GM19240 (cell line): ENCODE data around the gene MBD3.

Source experiments
- DNase-seq: peaks from one replicate; pipeline ENCODE4 v3.0.0; 2011; ENCODE audit warnings: low spot score; ENCODE audit not compliant: insufficient read length

MBD3 gene

DNA sequence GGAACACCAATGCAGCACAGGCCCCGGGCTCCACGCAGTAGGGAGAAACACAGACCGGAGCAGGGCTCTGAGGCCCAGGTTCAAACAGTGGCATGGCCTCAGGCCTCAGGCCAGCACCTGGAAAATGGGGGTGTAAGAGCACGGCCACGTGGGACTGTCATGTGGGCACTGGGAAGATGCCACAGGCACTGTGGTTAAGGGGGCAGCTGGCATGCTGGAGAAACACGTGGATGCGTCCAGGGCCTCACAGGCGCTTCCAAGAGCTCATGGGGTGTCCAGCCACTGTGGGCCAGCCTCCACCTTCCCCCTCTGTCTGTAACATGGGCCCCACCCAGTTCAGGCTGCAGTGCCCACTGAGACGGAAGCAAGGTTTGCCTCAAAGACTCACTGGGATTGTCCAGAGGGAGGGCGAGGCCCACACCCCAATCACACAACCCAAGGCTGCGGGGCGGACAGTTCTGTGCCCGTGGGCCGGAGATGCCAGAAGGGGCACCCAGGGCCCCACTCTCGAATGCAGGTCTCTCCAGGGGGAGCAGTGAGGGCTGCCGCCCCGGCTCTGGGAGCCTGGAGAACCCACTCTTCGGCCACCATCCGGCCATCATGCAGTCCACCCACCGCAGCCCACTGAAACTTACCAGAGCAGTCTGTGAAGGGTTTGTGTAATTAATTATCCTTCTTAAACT, 6.3 kb upstream of the MBD3 start:
- DNase-seq = no peak

DNA sequence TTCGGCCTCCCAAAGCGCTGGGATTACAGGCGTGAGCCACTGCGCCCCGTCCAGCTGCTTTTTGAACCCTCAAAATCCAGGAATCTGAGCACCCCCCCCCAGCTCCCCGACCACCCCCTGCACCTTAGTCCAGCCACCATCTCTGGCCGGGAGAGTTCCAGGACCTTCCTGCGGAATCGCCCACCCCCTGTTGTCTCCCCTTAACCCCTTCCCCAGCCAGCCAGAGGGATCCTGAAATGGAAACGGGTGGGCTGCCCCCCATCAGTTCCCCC, 772 bp upstream of the MBD3 start:
- DNase-seq = no peak

DNA sequence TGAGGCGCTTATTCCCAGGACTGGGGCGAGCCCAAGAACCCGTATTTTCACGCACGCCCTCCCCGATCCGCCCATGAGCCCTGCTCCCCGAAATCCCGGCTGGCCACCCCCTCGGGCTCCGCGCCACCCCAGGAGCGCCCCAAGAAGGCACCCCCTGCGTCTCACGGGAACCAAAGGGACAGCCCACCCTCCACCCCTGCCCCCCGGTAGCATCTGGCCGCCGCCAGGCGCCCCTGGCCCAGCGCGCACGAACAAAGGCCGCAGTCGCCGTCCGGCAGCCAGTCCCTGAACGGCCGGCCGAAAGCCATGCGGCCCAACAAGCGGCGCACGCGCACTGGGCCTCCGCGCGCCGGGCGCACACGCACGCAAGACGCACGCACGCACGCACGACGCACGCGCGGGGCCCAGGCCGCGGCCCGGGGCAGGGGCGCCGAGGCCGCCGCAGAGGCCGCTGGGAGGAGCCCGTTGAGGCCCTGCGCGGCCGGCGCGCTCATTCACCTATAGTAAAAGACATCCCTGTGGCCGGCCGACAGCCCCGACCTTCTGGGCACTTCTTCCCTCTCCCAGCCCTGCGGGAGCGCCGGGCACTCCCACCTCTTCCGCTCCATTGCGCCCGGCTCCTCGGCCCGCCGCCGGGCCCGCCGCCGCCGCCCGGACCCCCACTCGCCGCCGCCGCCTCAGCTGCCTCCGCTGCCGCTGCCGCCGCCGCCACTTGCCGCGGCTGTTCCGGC, 476 bp downstream of the MBD3 start:
- peak; percentile 98 for DNase-seq

DNA sequence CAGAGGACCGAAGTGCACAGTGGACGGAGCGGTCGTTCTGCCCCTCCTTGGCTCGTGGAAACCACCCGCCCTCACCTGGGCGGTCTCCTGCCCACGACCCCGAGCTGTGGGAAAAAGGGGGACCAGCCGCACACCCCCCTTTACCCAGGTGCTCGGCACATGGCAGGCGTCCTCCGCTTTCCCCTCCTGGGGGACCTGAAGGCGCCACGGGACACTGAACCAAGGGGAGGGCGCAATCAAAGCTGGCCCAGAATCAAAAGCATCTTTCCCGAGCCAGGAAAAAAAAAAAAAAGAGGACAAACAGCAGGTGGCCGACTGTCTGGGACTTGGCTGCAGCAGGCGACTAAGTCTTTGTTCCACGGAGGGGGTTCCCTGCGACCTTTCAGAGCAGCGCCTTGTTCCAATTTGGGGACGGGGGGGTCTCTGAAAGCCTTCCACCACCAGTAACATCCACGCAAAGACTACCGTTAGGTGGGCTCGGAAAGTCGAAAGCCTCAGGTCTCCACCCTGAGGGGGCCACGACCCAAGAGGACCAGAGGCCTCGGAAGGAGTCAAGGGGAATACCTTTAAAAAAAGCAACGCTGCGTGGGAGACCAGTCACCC, 1.1 kb downstream of the MBD3 start:
- DNase-seq = no peak

DNA sequence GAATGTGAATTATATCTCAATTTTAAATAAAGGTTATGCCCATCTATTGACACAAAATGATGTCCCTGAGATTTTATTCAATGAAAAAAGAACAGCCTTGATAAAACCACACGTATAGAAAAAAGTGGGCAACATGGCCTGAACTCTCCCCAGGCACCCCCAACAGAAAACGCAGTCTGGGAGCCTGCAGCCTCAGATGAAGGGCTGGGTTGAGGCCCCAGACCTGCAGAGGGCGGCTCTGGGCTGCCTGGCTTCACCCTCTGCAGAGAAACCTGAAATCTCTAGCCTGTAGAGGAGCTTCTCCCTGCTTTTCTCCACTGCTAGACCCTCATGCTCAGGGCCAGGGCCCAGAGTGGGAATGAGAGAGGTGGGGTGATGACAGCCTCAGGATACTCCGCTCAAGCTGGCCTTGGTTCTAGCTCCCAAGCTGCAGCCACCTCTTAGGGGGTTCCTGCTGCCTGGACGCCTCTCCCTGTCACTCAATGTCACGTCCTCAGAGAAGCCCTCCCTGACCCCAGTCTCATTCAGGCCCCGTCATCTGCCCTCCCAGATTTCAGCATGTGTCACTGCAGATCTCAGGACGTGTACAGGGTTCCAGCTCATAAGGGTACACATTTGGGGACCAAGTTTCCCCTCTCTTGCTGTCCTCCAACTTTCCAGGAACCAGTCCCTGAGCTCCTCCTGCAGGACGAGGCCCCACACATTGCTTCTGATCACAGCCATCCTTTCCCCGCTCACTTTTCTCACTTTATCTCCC, 1.8 kb downstream of the MBD3 start:
- DNase-seq = no peak

DNA sequence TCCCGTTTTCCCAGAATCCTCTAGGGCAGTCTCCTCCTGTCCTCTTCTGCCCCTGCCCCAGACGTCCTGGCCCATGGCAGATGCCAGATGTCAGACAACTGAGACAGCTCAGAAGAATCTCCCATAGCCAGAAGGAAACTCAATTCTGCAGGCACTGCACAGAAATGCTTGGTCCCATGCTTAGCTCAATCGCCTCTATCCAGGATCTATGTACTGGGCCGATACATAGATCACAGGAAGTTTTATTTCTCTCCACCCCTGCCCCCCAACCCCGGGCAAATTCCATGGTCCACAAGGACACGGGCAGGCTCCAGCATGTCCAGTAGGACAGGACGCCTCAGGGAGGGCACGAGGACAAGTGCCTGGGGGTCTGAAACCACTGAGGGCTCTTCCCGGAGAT, 4.8 kb downstream of the MBD3 start:
- DNase-seq = no peak

DNA sequence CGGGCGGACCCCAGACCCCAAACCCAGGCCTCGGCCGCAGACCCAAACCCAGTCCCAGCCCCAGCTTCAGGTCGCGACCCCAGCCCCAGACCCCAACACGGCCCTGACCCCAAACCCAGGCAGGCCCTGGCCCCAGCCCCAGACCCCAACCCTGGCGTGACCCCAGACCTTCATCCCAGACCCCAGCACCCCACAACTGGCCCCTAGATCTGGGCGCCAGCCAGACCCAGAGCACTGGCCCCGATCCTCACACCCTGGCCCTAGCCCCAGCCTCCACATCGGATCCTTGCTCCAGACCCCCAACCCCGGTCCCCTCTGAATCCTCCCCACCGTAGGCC, 7.5 kb downstream of the MBD3 start:
- DNase-seq = no peak

DNA sequence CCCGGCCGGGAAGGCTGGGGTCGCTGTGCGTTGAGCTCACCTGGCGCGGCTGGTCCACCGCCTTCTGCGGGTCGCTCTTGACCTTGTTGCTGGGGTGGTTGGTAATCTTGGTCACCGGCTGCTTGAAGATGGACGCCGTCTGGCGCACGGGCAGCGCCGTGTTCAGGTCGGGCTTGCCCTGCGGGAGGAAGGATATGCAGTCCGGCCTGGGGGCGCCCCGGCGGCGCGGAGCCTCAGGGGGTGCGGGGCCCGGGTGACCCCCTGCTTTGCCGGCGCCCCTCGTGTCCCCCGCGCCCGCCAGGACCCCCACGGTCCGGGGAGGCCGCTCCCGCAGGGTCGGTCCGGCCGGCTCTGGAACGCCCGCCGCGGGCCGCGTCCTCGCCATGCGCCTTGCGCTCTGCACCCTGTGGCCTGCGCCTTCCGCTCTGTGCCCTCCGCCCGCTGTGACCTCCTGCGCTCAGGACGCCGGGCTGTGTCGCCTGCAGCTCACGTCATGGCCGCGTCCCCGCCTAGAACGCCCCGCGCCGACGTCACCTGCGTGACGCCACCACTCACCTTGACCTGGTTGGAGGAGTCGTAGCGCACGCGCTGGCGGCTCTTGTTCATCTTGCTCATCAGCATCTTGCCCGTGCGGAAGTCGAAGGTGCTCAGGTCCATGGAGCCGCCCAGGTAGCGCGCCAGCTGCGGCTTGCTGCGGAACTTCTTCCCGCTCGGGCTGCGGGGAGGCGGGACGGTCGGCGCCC, 8.0 kb downstream of the MBD3 start:
- no peak for DNase-seq

DNA sequence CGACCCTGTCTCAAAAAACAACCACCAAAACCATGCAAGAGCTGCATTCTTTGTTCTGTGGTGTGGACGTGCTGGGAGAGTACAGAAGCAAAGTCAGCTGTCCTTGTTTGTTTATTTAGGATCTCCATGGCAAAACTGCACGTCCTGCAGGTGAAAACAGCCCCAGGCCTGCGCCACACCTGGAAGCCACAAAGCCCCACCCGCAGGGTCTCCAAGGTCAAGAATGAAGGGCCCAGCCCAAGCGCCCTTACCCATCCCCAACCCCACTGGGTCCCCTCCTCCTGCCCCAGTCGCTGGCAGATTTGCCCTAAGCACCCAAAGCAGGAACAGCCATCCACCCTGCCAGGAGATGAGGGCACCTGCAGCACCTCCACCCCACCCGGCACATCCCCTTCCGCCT, 10.5 kb downstream of the MBD3 start:
- DNase-seq = no peak

DNA sequence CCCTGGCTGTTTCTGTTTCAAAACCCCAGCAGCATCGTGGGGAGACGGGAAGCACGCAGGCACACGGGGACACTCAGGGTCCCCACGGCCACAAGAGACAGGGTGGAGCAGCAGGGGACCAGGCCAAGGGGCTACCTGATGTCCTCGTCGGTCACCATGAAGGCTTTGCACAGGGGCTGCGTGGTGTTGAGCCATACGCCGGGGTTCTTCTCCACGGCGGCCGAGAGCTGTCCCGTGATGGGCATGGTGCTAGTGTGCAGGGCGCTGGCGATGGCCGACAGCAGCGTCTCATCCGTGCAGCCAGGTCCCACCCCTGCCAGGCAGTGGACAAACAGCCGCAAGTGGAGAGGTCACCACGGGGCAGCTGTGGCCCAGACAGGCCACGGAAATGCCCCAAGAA, 11.7 kb downstream of the MBD3 start:
- no peak for DNase-seq

DNA sequence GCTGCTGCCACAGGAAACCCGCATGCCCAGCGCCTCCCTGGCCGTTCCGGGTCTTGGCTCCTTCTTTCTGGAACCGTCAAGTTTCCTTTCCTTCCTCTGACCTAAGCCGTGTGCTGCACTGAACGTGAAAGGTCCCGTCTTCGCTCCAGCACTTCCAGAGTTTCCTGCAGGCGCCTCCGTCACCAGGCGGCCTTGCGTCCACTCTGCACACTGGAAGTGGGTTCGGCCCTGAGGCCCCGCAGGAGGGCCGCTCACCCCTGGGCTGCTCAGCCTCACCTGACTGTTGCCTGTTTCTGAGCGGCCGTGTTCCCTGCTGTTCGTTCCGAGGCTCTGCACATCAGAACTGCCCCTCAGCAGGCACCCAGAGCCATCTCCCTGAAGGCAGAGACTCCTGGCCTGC, 12.3 kb downstream of the MBD3 start:
- no peak for DNase-seq

DNA sequence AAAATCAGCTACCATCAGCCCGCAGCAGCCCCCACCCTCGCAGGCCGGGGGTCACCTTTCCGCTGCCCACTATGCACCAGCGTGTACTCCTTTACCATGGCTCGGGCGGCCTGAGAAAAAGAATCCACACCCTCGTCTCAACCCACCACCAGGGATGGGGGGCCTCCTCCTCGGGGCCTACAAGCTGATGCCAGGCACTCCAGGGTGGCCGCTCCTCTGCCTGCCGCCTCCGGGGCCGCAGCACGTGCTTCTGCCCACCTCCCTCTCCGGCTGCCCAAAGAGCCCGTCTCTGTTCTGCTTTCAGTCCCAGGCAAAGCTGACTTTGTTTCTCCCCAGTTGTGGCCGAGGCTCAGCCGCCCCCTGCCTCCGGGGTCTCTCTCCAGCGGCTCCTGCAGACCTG, 13.4 kb downstream of the MBD3 start:
- DNase-seq = no peak

DNA sequence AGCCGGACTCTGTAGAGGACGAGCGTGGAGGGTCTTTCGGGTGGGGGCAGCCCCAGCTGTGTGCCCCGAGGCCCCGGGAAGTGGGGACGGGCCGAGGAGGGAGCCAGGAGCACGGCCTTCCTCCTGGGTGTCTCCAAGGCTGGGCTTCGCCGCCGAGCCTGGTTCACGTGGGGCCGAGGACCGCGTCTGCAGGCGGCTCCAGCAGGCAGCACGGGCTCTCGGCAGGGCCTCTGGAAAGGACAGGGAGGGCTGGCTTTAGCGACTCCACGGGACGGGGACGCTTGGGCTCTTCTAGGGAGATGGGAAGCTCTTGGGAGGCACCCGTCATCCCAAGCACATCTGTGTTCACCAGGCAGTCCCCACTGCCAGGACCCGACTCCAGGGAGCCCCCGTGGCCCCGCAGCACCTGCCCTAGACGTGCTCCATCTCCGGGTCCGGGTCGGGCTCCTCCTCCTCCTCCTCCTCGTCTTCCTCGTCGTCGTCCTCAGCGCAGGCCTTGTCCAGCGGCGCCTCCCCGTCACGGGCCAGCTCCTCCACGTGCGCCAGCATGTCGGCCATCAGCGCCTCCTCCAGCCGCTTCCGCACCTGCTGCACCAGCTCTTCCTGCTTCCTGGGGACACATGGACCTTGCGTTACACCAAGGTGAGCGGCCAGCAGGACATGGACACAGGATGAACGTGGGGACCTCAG, 14.6 kb downstream of the MBD3 start:
- DNase-seq = no peak

DNA sequence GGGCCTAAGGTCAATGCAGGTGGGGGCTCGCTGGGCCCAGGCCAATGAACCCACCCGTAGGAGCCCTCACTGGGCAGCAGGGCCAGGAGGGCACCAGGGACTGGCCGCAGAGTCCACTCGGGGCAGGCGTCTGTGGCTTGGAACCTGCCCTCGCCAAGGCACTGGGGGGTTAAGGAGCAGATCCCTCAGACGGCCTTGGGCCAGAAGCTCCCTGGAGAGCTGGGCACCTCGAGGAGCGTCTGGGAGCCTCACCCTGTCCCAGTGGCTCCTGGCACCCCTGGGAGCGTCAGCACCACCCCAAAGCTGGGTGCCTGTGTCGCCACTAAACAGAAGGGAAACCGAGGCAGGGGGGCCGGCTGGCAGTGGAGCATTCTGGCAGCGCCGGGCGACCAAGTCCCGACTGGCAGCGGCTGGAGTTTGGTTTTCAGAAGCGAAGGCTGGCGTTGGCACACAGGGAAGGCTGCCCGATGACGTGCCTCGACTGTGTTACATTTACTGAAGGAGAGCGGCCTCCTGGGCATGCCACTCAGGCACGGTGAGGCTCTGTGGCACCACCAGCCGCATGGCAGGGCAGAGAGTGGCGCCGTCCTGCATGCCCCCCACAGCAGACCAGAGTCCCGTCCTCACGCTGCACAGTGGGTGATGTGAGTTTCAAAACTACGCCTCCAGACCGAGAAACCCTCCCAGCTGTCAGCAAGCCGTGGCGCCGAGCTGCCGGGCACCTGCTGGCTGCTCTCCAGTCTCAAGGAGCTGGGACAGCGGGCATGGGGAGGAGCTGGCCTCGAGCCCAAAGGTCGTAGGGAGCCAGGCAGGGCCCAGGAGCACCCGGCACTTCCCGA, 15.4 kb downstream of the MBD3 start:
- DNase-seq = no peak

DNA sequence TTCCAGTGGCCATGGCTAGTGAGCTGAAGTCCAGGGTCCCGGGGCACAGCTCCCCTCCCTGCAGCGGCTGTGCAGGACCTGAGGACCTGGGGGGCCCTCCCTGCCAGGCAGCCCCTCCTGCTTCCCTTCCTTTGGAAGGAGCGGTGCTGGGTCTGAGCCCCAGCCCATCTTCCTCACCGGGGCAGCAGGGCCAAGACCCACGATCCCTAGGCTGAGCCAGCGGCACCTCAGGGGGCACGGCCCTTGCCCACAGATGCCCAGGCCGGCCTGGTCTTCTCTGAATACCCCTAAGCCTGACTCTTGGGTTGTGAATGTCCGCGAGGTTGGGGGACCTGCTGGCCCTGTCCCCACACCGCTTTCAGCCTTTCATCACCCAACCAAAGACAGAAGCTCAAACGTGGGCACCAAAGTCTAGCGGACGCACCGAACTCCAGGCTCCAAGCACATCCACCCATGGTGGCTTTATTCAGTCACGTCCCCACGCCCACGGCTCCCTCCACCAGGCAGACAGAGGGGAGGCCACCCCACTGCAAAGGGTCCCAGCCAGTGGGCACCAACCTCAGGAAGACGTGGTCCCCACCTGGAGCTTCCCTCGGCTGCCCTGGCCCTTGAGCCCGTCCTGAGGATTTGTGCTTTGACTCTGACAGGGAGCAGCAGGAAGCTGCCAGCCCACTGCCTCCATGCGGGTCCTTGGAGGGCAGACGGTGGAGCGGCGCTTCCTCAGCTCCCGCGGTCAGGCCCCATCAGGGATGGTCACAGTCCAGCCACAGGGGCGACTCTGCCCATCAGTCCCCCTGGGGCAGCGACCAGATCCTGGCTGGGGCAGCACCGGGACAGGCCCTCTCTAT, 16.2 kb downstream of the MBD3 start:
- DNase-seq = no peak

DNA sequence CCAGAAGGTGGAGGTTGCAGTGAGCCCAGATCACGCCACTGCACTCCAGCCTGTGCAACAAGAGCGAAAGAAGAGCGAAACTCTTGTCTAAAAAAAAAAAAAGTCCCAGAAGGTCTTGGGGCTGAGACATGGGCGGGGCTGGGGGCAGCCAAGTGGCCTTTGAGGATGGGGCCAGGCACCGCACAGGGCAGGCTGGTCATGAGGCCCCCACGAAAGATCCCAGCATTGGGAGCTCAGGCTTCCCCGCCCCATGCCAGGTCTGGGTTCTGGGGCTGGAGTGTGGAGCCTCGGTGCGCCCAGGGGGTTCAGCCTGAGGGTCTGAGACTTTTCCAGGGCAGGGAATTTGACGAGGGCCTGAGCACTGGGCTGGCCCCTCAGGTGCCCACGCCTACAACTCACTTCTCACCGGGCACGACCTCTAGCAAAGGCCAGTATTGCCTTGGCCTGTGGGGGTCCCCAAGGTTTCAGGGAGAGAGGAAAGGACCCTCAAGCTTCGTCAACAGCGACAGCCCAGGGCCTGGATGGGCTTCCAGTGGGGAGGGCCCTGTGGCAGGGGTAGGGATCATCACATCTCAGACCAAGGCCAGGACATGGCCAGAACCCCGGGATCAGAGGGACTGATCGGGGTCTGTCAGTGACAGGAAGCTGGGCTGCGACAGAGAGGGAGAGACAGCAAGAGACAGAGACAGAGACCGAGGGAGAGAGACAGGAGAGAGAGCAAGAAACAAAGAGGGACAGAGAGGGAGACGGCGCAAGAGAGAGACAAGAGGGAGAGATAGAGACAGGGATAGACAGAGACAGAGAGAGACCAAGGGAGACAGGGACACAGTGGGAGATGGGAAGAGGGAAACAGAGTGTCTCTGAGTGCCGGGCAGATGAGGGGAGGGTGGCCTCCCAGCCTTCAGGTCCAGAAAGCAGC, 17.1 kb downstream of the MBD3 start:
- no peak for DNase-seq

DNA sequence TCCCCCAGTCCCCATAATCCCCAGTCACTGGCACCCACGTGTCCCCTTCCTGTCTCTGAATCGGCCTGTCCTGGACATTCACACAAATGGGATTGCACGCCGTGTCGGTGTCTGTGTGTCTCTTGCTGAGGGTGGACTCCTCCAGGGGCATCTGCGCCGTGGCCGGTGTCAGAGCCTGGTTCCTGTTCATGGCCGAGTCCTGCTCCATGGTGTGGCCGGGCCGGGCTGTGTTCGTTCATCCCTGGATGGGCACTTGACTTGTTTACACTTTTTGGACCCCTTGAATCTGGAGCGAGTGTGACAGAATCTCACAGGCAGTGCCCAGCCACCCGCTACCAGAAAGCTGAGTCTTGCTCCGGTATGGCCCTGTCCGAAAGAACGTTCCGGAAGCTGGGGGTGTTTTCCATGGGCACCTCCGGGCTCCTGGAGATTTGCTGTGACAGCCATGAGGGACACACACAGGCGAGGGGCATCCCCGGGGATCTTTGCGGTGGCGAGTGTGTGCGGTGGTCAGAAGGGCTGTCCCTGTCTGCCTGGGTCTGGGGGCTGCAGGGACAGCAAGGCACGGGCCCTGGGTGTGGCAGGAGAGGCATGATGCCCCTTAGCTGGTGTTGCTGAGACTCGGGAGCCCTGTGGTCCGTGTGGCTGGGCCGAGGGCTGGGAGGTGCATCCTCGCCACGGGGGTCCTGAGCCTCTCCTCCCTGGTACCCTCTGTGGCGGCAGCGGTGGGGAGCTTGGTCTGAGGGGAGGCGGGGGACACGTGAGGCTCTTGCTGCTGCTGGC, 18.1 kb downstream of the MBD3 start:
- no peak for DNase-seq

DNA sequence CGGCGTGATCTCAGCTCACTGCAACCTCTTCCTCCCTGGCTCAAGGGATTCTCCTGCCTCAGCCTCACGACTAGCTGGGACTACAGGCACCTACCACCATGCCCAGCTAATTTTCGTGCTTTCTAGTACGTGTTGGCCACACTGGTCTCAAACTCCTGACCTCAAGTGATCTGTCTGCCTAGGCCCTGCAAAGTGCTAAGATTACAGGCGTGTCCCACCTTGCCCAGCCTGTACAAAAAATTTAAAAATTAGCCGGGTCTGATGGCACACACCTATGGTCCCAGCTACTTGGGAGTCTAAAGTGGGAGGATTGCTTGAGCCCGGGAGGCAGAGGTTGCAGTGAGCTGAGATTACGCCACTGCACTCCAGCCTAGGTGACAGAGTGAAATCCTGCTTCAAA, 19.9 kb downstream of the MBD3 start:
- DNase-seq = no peak
